Skeletal muscle cell (primary cell): ENCODE data around the gene ZBTB12.
"Not testable (repeated sequence)": the region's sequence is repeated elsewhere in the genome, so short reads cannot be mapped to it uniquely, and the experiment has no call there.

Experiments used
- DNase-seq: peaks from one replicate; pipeline ENCODE4 v3.0.0-alpha.2; 2010; ENCODE audit warnings: low read depth
- H3K4me3 ChIP-seq: 2 replicates; pipeline ENCODE4 v1.5.1; 2011; ENCODE audit warnings: low read depth, mild to moderate bottlenecking, control low read depth, low read length, moderate library complexity

The ZBTB12 gene

DNA sequence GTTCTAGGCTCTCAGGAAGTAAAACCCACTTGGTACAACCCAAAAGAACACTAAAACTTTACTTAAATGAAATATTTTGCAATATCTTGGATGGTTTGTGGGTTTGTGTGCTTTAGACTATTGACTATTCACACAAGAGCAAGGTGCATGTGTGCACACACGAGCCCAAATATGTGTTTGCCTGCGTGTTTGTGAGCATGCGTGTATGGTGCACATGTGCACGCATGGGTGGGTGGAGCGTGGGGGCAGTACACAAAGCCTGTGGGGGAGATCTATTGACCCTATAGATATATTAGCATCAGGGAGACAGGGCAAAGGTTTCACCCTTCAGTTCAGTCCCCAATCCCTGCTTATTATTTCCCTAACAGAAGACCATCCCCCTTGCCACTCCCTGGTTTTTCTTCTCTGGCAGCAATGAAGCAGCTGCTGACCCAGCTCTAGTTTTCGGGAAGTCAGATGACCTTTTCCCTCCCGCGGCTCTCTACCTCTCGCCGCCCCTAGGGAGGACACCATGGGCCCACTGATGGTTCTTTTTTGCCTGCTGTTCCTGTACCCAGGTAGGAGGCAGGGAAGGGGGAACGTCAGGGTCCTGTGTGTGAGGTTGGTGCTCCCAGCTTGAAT is 25.5 kb upstream of the ZBTB12 start, which contains the start of gene C2:
Gene C2 (plus strand): TSS at position 476 of the 621 bp plus-strand sequence. CDS start 36 bp downstream, at position 512.
- no peak within 1 kb of the TSS for H3K4me3 ChIP-seq
- no peak for DNase-seq

DNA sequence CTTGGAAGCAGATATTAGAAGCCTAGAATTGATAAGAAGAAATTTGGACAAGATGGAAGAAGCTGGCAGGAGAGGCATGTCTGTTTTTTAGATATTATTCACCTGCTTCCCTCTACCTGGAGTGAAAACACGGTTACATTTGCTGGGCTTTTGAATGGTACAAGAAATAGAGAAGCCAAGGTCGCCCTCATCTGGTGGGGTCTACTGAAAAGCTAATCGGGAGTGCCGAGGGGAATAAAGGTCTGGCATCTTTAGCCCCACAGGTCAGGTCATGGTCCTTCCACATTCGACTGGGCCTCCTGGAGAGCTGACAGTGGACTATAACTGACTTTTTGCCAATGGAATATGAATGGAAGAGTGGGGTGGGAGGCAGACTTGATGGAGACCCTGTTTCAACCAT is 21.1 kb upstream of the ZBTB12 start:
- H3K4me3 ChIP-seq: no peak overlapping the region
- no peak for DNase-seq

GRCh38 chr6:31920811-31921210 is 18.9 kb upstream of the ZBTB12 start:
- no peak for DNase-seq
- no peak overlapping the region for H3K4me3 ChIP-seq

DNA sequence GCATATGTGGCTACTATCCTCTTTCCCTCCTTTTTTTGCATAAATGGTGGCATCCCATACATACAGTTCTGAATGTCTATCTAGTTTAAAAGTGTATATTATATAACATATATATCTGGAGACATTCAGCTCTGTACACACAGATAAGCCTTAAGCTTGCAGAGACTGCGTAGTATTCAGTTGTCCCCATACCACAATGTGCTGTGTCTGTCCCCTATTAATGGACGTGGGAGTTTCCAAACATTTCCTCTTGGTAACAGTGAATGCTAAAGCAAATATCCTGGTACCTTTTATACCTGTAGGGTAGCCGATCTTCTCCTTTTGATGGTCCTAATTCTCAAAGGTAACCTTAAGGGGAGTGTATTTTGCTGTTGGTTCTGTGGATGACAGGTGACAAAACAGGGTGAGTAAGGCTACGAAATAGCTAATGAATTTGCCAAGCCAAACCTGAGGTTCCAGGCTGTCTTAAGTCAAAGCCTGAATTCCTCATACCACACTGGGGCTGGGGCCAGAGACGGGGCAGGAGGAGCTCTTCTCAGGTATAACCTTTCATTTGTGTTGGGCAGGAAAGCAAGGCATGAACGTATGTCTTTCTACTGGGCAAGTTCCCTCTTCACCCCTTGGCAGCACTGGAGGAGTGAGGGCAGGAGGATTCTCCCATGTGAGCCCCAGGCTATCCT is 17.9 kb upstream of the ZBTB12 start:
- DNase-seq: no peak
- H3K4me3 ChIP-seq: no peak overlapping the region

- DNase-seq: no peak
- H3K4me3 ChIP-seq: no peak overlapping the region
Measured at GRCh38 chr6:31918069-31918720, 16.3 kb upstream of the ZBTB12 start.

DNA sequence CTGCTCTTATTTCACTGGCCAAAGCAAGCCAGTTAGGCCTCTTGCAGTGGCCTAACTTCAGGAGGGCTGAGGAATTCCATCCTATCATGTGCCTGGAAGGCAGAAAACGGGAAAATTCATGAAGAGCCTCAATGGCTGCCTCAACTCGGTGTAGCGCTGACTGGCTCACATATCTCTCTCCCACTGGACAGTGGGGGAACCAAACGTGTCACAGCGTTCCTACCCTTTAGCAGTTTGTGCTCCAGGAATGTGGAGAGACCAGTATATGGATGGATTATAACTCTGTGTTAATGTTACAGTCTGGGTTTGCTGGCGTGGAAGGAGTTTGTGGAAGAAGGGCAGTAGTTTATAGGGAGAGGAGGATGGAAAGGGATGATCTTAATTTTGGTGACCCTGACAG is 13.9 kb upstream of the ZBTB12 start:
- no peak overlapping the region for H3K4me3 ChIP-seq
- no peak for DNase-seq

DNA sequence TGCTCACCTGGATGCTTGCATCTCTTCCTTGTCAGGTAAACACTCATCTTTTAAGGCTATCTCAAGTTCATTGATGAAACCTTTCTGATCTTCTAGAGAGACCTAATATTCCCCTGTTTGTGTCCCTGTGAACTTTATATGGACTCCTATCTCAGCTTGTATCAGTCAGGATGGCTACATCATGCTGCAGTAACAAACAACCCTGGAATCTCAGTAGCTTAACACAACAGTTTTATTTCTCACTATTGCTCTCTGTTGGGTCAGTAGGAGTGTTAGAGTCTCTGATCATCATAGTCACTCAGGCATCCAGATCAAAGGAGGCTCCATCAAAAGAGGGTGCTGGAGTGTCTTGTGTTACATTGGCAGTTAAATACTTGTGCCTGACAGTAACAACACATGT is 13.5 kb upstream of the ZBTB12 start:
- no peak for DNase-seq
- H3K4me3 ChIP-seq: no peak overlapping the region

GRCh38 chr6:31911826-31912585 is 10.1 kb upstream of the ZBTB12 start:
- no peak overlapping the region for H3K4me3 ChIP-seq
- DNase-seq: no peak

DNA sequence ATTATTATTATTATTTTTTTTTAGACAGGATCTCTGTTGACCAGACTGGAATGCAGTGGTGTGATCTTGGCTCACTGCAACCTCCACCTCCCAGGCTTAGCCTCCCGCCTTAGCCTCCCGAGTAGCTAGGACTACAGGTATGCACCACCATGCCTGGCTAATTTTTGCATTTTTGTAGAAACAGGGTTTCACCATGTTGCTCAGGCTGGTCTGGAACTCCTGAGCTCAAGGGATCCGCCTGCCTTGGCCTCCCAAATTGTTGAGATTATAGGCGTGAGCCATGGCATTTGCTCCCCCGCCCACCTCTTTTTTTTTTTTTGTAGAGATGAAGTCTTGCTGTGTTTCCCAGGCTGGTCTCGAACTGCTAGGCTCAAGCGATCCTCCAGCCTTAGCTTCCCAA is 7.4 kb upstream of the ZBTB12 start:
- not testable (repeated sequence) for H3K4me3 ChIP-seq, DNase-seq

DNA sequence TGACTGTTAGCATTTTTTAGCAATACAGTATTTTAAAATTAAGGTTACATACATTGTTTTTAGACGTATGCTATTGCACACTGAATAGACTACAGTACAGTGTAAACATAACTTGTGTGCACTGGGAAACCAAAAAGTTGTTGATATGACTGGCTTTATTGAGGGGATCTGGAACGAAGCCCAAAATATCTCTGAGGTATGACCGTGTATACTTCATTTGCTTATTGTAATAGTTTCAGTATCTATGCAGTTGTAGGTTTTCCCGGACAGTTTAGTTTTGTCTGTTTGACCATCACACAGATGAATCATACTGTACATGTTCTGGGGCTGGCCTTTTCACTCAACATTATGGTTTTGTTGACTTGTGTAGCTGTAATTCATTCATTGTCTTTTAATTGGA is 6.9 kb upstream of the ZBTB12 start:
- DNase-seq: no peak

DNA sequence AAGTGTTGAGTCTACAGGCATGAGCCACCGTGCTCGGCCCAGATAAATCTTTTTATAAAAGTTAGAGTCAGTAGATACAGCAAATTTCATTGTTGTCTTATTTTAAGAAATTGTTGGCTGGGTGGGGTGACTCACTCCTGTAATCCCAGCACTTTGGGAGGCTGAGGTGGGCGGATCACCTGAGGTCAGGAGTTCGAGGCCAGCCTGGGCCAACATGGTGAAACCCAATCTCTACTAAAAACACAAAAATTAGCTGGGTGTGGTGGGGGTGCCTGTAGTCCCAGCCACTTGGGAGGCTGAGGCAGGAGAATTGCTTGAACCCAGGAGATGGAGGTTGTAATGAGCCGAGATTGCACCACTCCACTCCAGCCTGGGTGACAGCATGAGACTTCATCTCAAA is 6.4 kb upstream of the ZBTB12 start:
- DNase-seq, H3K4me3 ChIP-seq: not testable (repeated sequence)

More for the DNA sequence above, 6.9 kb upstream of the ZBTB12 start:
- H3K4me3 ChIP-seq: no peak overlapping the region

DNA sequence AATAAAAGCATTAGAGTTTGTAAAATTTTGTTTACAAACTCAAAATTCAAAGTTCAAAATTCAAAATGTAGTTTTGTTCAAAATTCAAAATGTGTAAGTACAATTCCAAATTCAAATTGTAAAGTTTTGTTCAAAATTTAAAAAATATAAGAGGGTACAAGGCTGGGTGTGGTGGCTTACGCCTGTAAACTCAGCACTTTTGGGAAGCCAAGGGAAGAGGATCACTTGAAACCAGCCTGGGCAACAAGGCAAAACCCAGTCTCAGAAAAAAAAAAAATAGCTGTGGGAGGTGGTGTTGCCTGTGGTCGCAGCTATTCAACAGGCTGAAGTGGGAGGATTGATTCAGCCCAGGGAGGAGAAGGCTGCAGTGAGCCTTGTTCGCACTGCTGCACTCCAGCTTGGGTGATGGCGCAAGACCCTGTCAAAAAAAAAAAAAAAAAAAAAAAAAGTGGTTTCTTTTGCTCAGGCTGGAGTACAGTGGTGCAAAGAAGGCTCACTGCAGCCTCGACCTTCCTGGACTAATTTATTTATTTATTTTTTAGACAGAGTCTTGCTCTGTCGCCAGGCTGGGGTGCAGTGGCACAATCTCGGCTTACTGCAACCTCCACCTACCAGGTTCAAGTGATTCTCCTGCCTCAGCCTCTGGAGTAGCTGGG is 5.4 kb upstream of the ZBTB12 start:
- peak; percentile 66 for DNase-seq
- H3K4me3 ChIP-seq: no peak overlapping the region

DNA sequence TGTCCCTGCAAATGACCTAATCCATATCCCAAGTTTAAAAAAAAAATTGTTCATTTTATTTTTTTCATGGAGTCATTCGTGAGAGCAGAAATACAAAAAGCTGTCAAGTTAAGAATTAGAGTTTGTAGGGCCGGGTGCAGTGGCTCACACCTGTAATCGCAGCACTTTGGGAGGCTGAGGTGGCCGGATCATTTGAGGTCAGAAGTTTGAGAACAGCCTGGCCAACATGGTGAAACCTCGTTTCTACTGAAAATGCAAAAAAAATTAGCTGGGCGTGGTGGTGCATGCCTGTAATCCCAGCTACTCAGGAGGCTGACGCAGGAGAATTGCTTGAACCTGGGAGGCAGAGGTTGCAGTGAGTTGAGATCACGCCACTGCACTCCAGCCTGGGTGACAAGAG is 4.8 kb upstream of the ZBTB12 start:
- DNase-seq, H3K4me3 ChIP-seq: not testable (repeated sequence)

- DNase-seq: no peak
- H3K4me3 ChIP-seq: no peak overlapping the region
Measured at GRCh38 chr6:31906122-31906521, 4.2 kb upstream of the ZBTB12 start.

DNA sequence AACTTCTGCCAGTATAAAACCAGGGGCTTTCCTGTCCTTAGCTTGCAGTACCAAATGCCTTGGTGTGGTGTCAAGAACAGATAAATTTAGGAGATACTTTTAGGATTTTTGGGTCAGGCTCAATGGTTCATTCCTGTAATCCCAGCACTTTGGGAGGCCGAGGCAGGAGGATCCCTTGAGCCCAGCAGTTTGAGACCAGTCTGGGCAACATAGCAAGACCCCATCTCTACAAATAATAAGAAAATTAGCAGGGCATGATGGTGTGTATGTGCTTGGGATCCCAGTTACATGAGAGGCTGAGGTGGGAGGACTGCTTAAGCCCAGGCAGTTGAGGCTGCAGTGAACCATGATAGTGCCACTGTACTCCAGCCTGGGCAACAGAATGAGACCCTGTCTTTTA is 3.2 kb upstream of the ZBTB12 start:
- H3K4me3 ChIP-seq: no peak overlapping the region
- DNase-seq: no peak

GRCh38 chr6:31903957-31904356 is 2.1 kb upstream of the ZBTB12 start:
- H3K4me3 ChIP-seq: no peak overlapping the region
- DNase-seq: no peak

- peak overlapping the region; percentile 60 for H3K4me3 ChIP-seq
- no peak for DNase-seq
Measured at GRCh38 chr6:31901415-31901952, 402 bp downstream of the ZBTB12 start.

GRCh38 chr6:31900917-31901414 is 920 bp downstream of the ZBTB12 start:
- no peak for DNase-seq
- peak overlapping the region; percentile 60 for H3K4me3 ChIP-seq
